HepG2 (cell line): ENCODE results near the gene KIAA0232. TPM values are rescaled to one million over a fixed set of nuclear protein-coding genes. Genes with fewer than 3 reads are reported as not detected.

Experiments
- CBFB ChIP-seq: sonication (generic); formaldehyde crosslinking; IDR thresholded peaks from 2 replicates; pipeline ENCODE4 v1.4.0; 2020; ENCODE audit warnings: missing genetic modification reagents
- FOXO1 ChIP-seq: sonication (generic); formaldehyde crosslinking; IDR thresholded peaks from 2 replicates; pipeline ENCODE4 v1.4.0; 2020; ENCODE audit warnings: missing genetic modification reagents
- NCOA2 ChIP-seq: sonication (generic); formaldehyde crosslinking; IDR thresholded peaks from 2 replicates; pipeline ENCODE4 v1.8.0; 2022; ENCODE audit warnings: inconsistent platforms
- PCBP1 ChIP-seq: fragments of 200-400 bp; formaldehyde crosslinking; IDR thresholded peaks from 2 replicates; pipeline ENCODE4 v1.6.1; 2017; ENCODE audit warnings: mild to moderate bottlenecking, low read depth, low read length, borderline replicate concordance
- TARDBP ChIP-seq: sonication (generic); formaldehyde crosslinking; IDR thresholded peaks from 2 replicates; pipeline ENCODE4 v1.8.0; 2022; ENCODE audit warnings: mild to moderate bottlenecking, missing genetic modification reagents
- ZEB1 ChIP-seq: IDR thresholded peaks from 2 replicates; pipeline ENCODE4 v1.6.1; 2012; ENCODE audit warnings: mild to moderate bottlenecking, low read depth, inconsistent platforms; ENCODE audit not compliant: insufficient replicate concordance
- ZFP36 ChIP-seq: fragments of 150-350 bp; IDR thresholded peaks from 2 replicates; pipeline ENCODE4 v1.6.1; 2018; ENCODE audit warnings: borderline replicate concordance, low read length, low read depth; ENCODE audit not compliant: partially characterized antibody
- ZNF775 ChIP-seq: sonication (generic); formaldehyde crosslinking; IDR thresholded peaks from 2 replicates; pipeline ENCODE4 v1.4.0; 2020; ENCODE audit warnings: missing genetic modification reagents, mild to moderate bottlenecking, moderate library complexity, borderline replicate concordance
- ZNF839 ChIP-seq: sonication (generic); formaldehyde crosslinking; IDR thresholded peaks from 2 replicates; pipeline ENCODE4 v1.4.0; 2020; ENCODE audit warnings: missing genetic modification reagents, mild to moderate bottlenecking, borderline replicate concordance
- ZZZ3 ChIP-seq: sonication (generic); formaldehyde crosslinking; IDR thresholded peaks from 2 replicates; pipeline ENCODE4 v1.4.0; 2020; ENCODE audit warnings: missing genetic modification reagents, mild to moderate bottlenecking, borderline replicate concordance
- polyA plus RNA-seq, 8 experiments: library from polyadenylated mRNA; depleted of rRNA in 3 of 8; stranded (reverse) in 7 of 8; unstranded in 1 of 8; fragments of >200 nt; fragmentation: Illumina TruSeq in 4 of 8; extraction: Trizol in 4 of 8; gene quantifications; 2 replicates each; pipeline versions ENCODE4 v1.2.1 to v1.2.3, GENCODE V29; 2011 to 2016; ENCODE audit warnings: low read depth in 4 of 8, missing spikeins in 1 of 8, mixed read lengths in 1 of 8; ENCODE audit not compliant: insufficient read depth in 1 of 8
- total RNA-seq, 5 experiments: library from RNA; depleted of rRNA; stranded (reverse); fragments of >200 nt; fragmentation: Illumina TruSeq; extraction: Trizol; gene quantifications; 2 replicates each; pipeline ENCODE4 v1.2.3, GENCODE V29; 2016; ENCODE audit warnings: low read depth in 1 of 5
- TF ChIP-seq, protein P1 (sequence below): sonication (generic); formaldehyde crosslinking; IDR thresholded peaks from 2 replicates; pipeline ENCODE4 v1.5.0; 2020; ENCODE audit warnings: mild to moderate bottlenecking, missing genetic modification reagents
- TF ChIP-seq, protein P2 (sequence below): sonication (generic); formaldehyde crosslinking; IDR thresholded peaks from 2 replicates; pipeline ENCODE4 v1.4.0; 2020; ENCODE audit warnings: mild to moderate bottlenecking, missing genetic modification reagents
- TF ChIP-seq, protein P3 (sequence below): sonication (generic); formaldehyde crosslinking; conservative IDR thresholded peaks from 2 replicates; pipeline ENCODE4 v1.4.0; 2020; ENCODE audit warnings: mild to moderate bottlenecking, missing genetic modification reagents, moderate library complexity
- TF ChIP-seq, protein P4 (sequence below): sonication (generic); formaldehyde crosslinking; IDR thresholded peaks from 2 replicates; pipeline ENCODE4 v1.8.0; 2022; ENCODE audit warnings: missing genetic modification reagents, mild to moderate bottlenecking, borderline replicate concordance
- TF ChIP-seq, protein P5 (sequence below): sonication (generic); formaldehyde crosslinking; IDR thresholded peaks from 2 replicates; pipeline ENCODE4 v1.5.1; 2020; ENCODE audit warnings: missing genetic modification reagents, mild to moderate bottlenecking, borderline replicate concordance

The KIAA0232 gene
- total and polyA plus RNA-seq, 2 of the 13 experiments (the other 11 are each of a cell fraction or from before 2014, with no cell fraction given) = 7.8 to 17.1 TPM

DNA sequence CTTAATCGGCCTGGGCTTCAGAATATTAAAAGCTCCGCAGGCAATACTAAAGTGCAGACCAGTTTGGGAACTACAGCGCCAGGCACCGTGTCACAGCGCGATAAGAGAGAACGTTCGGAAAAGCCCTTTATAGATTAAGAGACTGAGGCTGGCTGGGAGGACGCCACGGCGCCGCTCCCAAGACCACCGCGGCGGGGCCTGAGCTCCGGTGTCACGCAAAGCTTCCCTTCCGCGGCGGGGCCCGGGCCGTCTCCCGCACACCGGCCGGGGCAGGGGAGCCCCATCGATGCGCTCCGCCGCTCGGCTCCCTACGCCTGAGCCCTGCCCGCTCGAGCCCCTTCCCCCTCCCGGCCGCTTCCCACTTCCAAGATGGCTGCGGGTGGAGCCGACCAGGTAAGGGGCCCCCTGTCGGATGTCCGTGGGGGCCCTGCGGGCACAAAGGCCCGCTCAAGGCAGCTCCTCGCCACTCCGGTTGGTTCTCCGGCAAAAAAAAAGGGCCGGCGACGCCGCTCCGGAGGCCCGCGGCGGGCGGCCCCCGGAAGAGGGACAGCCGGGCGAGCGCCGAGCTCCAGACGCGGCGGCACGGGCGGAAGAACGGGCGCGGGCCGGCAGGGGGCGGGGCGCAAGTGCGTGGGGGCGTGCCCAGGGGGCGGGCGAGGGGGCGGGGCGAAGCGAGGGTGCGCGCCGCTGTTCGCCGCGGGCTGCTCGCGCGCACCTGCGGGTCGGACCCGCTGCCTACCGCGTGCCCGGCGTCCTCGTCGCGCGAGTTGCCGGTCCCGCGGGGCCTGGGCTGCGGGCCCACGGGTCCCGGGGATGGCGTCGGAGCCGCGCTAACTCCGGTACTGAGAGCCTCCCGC, 126.8 kb downstream of the KIAA0232 start, which contains the start of gene TBC1D14 (continued):
- TF ChIP-seq, protein P1, sequence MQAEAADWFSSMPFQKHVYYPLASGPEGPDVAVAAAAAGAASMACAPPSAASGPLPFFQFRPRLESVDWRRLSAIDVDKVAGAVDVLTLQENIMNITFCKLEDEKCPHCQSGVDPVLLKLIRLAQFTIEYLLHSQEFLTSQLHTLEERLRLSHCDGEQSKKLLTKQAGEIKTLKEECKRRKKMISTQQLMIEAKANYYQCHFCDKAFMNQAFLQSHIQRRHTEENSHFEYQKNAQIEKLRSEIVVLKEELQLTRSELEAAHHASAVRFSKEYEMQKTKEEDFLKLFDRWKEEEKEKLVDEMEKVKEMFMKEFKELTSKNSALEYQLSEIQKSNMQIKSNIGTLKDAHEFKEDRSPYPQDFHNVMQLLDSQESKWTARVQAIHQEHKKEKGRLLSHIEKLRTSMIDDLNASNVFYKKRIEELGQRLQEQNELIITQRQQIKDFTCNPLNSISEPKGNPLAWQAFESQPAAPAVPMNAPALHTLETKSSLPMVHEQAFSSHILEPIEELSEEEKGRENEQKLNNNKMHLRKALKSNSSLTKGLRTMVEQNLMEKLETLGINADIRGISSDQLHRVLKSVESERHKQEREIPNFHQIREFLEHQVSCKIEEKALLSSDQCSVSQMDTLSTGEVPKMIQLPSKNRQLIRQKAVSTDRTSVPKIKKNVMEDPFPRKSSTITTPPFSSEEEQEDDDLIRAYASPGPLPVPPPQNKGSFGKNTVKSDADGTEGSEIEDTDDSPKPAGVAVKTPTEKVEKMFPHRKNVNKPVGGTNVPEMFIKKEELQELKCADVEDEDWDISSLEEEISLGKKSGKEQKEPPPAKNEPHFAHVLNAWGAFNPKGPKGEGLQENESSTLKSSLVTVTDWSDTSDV (CRISPR knock-in tag) = peak; percentile 35; the same call in 1 of the 2 replicates
- TF ChIP-seq, protein P2, sequence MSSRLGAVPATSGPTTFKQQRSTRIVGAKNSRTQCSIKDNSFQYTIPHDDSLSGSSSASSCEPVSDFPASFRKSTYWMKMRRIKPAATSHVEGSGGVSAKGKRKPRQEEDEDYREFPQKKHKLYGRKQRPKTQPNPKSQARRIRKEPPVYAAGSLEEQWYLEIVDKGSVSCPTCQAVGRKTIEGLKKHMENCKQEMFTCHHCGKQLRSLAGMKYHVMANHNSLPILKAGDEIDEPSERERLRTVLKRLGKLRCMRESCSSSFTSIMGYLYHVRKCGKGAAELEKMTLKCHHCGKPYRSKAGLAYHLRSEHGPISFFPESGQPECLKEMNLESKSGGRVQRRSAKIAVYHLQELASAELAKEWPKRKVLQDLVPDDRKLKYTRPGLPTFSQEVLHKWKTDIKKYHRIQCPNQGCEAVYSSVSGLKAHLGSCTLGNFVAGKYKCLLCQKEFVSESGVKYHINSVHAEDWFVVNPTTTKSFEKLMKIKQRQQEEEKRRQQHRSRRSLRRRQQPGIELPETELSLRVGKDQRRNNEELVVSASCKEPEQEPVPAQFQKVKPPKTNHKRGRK (CRISPR knock-in tag) = no peak
- no peak for TF ChIP-seq NCOA2
- TF ChIP-seq ZEB1 = no peak
- no peak for TF ChIP-seq ZZZ3 (CRISPR knock-in tag)
- peak; percentile 79 for TF ChIP-seq TARDBP
- TF ChIP-seq FOXO1 (CRISPR knock-in tag) = no peak
- TF ChIP-seq PCBP1 = 0 out of 2 replicates have a peak, but pooled peaks have one; percentile 54
- TF ChIP-seq, protein P3, sequence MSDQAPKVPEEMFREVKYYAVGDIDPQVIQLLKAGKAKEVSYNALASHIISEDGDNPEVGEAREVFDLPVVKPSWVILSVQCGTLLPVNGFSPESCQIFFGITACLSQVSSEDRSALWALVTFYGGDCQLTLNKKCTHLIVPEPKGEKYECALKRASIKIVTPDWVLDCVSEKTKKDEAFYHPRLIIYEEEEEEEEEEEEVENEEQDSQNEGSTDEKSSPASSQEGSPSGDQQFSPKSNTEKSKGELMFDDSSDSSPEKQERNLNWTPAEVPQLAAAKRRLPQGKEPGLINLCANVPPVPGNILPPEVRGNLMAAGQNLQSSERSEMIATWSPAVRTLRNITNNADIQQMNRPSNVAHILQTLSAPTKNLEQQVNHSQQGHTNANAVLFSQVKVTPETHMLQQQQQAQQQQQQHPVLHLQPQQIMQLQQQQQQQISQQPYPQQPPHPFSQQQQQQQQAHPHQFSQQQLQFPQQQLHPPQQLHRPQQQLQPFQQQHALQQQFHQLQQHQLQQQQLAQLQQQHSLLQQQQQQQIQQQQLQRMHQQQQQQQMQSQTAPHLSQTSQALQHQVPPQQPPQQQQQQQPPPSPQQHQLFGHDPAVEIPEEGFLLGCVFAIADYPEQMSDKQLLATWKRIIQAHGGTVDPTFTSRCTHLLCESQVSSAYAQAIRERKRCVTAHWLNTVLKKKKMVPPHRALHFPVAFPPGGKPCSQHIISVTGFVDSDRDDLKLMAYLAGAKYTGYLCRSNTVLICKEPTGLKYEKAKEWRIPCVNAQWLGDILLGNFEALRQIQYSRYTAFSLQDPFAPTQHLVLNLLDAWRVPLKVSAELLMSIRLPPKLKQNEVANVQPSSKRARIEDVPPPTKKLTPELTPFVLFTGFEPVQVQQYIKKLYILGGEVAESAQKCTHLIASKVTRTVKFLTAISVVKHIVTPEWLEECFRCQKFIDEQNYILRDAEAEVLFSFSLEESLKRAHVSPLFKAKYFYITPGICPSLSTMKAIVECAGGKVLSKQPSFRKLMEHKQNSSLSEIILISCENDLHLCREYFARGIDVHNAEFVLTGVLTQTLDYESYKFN = 0 out of 2 replicates have a peak, but pooled peaks have one; percentile 45
- TF ChIP-seq ZFP36 = no peak
- TF ChIP-seq, protein P4, sequence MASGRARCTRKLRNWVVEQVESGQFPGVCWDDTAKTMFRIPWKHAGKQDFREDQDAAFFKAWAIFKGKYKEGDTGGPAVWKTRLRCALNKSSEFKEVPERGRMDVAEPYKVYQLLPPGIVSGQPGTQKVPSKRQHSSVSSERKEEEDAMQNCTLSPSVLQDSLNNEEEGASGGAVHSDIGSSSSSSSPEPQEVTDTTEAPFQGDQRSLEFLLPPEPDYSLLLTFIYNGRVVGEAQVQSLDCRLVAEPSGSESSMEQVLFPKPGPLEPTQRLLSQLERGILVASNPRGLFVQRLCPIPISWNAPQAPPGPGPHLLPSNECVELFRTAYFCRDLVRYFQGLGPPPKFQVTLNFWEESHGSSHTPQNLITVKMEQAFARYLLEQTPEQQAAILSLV = no peak
- TF ChIP-seq ZNF839 (CRISPR knock-in tag) = no peak
- TF ChIP-seq ZNF775 (CRISPR knock-in tag) = no peak
- TF ChIP-seq, protein P5, sequence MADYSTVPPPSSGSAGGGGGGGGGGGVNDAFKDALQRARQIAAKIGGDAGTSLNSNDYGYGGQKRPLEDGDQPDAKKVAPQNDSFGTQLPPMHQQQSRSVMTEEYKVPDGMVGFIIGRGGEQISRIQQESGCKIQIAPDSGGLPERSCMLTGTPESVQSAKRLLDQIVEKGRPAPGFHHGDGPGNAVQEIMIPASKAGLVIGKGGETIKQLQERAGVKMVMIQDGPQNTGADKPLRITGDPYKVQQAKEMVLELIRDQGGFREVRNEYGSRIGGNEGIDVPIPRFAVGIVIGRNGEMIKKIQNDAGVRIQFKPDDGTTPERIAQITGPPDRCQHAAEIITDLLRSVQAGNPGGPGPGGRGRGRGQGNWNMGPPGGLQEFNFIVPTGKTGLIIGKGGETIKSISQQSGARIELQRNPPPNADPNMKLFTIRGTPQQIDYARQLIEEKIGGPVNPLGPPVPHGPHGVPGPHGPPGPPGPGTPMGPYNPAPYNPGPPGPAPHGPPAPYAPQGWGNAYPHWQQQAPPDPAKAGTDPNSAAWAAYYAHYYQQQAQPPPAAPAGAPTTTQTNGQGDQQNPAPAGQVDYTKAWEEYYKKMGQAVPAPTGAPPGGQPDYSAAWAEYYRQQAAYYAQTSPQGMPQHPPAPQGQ = no peak
- 0 out of 2 replicates have a peak, but pooled peaks have one; percentile 35 for TF ChIP-seq CBFB (CRISPR knock-in tag)
